H9 (cell line): ENCODE data around the gene TMEM132C. TPM values are rescaled to one million over a fixed set of nuclear protein-coding genes. Genes with fewer than 3 reads are reported as not detected.
A peak's percentile ranks its signal among the peaks of the same experiment; 100 is the strongest.

Experiments used
- DNase-seq: peaks from one replicate; pipeline ENCODE4 v3.0.0-alpha.2; 2017
- H2AFZ ChIP-seq: one replicate; pipeline ENCODE4 v1.6.1; 2013; ENCODE audit warnings: mild to moderate bottlenecking, low read length, control low read depth, moderate library complexity
- H2AK5ac ChIP-seq: 2 replicates; pipeline ENCODE4 v1.6.1; 2013; ENCODE audit warnings: low read length, control low read depth, mixed read lengths; ENCODE audit not compliant: insufficient read length
- H2BK120ac ChIP-seq: one replicate; pipeline ENCODE4 v1.6.1; 2013; ENCODE audit warnings: low read depth, mild to moderate bottlenecking, low read length, control low read depth, inconsistent platforms; ENCODE audit not compliant: poor library complexity, severe bottlenecking
- H2BK12ac ChIP-seq: 2 replicates; pipeline ENCODE4 v1.6.1; 2013; ENCODE audit warnings: low read length, control low read depth, mixed read lengths, low read depth; ENCODE audit not compliant: insufficient read length
- H2BK15ac ChIP-seq: 2 replicates; pipeline ENCODE4 v1.6.1; 2013; ENCODE audit warnings: low read depth, low read length, control low read depth
- H2BK20ac ChIP-seq: one replicate; pipeline ENCODE4 v1.6.1; 2013; ENCODE audit warnings: low read depth, mild to moderate bottlenecking, low read length, control low read depth, inconsistent platforms; ENCODE audit not compliant: poor library complexity, severe bottlenecking
- H2BK5ac ChIP-seq: 2 replicates; pipeline ENCODE4 v1.6.1; 2013; ENCODE audit warnings: low read length, control low read depth, mixed read lengths; ENCODE audit not compliant: insufficient read length
- H3K14ac ChIP-seq: 2 replicates; pipeline ENCODE4 v1.6.1; 2013; ENCODE audit warnings: low read length, control low read depth; ENCODE audit not compliant: insufficient read depth
- H3K18ac ChIP-seq: 2 replicates; pipeline ENCODE4 v1.6.1; 2013; ENCODE audit warnings: low read depth, mild to moderate bottlenecking, mixed read lengths, low read length, control low read depth; ENCODE audit not compliant: insufficient read length
- H3K23ac ChIP-seq: 2 replicates; pipeline ENCODE4 v1.6.1; 2013; ENCODE audit warnings: low read length, control low read depth, mixed read lengths, low read depth; ENCODE audit not compliant: insufficient read length
- H3K23me2 ChIP-seq: 2 replicates; pipeline ENCODE4 v1.6.1; 2013; ENCODE audit warnings: low read depth, mild to moderate bottlenecking, mixed read lengths, low read length, control low read depth; ENCODE audit not compliant: insufficient read length, poor library complexity, severe bottlenecking
- H3K27ac ChIP-seq: 2 replicates; pipeline ENCODE4 v1.5.1; 2013; ENCODE audit warnings: low read length, control low read depth, mixed read lengths, low read depth; ENCODE audit not compliant: insufficient read length
- H3K27me3 ChIP-seq: 2 replicates; pipeline ENCODE4 v1.6.1; 2013; ENCODE audit warnings: low read length, control low read depth, inconsistent platforms; ENCODE audit not compliant: insufficient read depth
- H3K4ac ChIP-seq: 2 replicates; pipeline ENCODE4 v1.6.1; 2013; ENCODE audit warnings: low read depth, mild to moderate bottlenecking, control low read depth, inconsistent platforms, low read length, moderate library complexity
- H3K4me1 ChIP-seq: 2 replicates; pipeline ENCODE4 v1.6.1; 2013; ENCODE audit warnings: low read length, control low read depth, inconsistent platforms; ENCODE audit not compliant: insufficient read depth
- H3K4me2 ChIP-seq: 2 replicates; pipeline ENCODE4 v1.6.1; 2013; ENCODE audit warnings: low read length, control low read depth, mixed read lengths; ENCODE audit not compliant: insufficient read length, insufficient read depth
- H3K56ac ChIP-seq: 2 replicates; pipeline ENCODE4 v1.6.1; 2013; ENCODE audit warnings: low read depth, mild to moderate bottlenecking, mixed read lengths, low read length, control low read depth; ENCODE audit not compliant: insufficient read length
- H3K79me1 ChIP-seq: 2 replicates; pipeline ENCODE4 v1.6.1; 2013; ENCODE audit warnings: low read depth, mild to moderate bottlenecking, moderate library complexity, low read length, control low read depth, inconsistent platforms; ENCODE audit not compliant: insufficient read depth, poor library complexity, severe bottlenecking
- H3K79me2 ChIP-seq: 2 replicates; pipeline ENCODE4 v1.6.1; 2013; ENCODE audit warnings: low read length, control low read depth, inconsistent platforms; ENCODE audit not compliant: insufficient read depth
- H3K9ac ChIP-seq: 2 replicates; pipeline ENCODE4 v1.6.1; 2013; ENCODE audit warnings: low read length, control low read depth, mixed read lengths; ENCODE audit not compliant: insufficient read length; ENCODE audit errors: extremely low read depth
- H3K9me3 ChIP-seq: one replicate; pipeline ENCODE4 v1.6.1; 2013; ENCODE audit warnings: low read depth, low read length, inconsistent platforms; ENCODE audit not compliant: control insufficient read depth
- H3T11ph ChIP-seq: one replicate; pipeline ENCODE4 v1.6.1; 2013; ENCODE audit warnings: mild to moderate bottlenecking, low read length, control low read depth, inconsistent platforms
- H4K20me1 ChIP-seq: one replicate; pipeline ENCODE4 v1.6.1; 2013; ENCODE audit not compliant: control insufficient read depth, insufficient read length, insufficient read depth
- H4K5ac ChIP-seq: 2 replicates; pipeline ENCODE4 v1.6.1; 2013; ENCODE audit warnings: low read depth, mild to moderate bottlenecking, mixed read lengths, low read length, control low read depth; ENCODE audit not compliant: insufficient read length
- H4K8ac ChIP-seq: replicated peaks from 2 replicates; pipeline ENCODE4 v1.6.1; 2013; ENCODE audit warnings: low read length, control low read depth, mixed read lengths, low read depth; ENCODE audit not compliant: insufficient read length
- H4K91ac ChIP-seq: 2 replicates; pipeline ENCODE4 v1.6.1; 2013; ENCODE audit warnings: low read depth, mild to moderate bottlenecking, moderate library complexity, mixed read lengths, low read length, control low read depth; ENCODE audit not compliant: insufficient read length
- H3K27ac Mint-ChIP-seq, 3 experiments: 2 replicates in 2 of 3; 3 replicates in 1 of 3; pipeline ENCODE4 v1.8.0; 2020 to 2021; ENCODE audit warnings: mixed read lengths in 3 of 3, mild to moderate bottlenecking in 1 of 3, moderate library complexity in 1 of 3
- H3K27me3 Mint-ChIP-seq: 2 replicates; pipeline ENCODE4 v1.8.0; 2021; ENCODE audit warnings: low read depth, mild to moderate bottlenecking, moderate library complexity, mixed read lengths
- H3K36me3 Mint-ChIP-seq, 3 experiments: 2 replicates in 2 of 3; 3 replicates in 1 of 3; pipeline ENCODE4 v1.8.0; 2020 to 2021; ENCODE audit warnings: low read depth in 3 of 3, mixed read lengths in 3 of 3; ENCODE audit not compliant: insufficient read depth in 1 of 3
- H3K4me1 Mint-ChIP-seq, 2 experiments: 2 replicates each; pipeline ENCODE4 v1.8.0; 2020; ENCODE audit warnings: mixed read lengths in 2 of 2
- H3K4me3 Mint-ChIP-seq, 2 experiments: 2 replicates in 1 of 2; 3 replicates in 1 of 2; pipeline ENCODE4 v1.8.0; 2020 to 2021; ENCODE audit warnings: mild to moderate bottlenecking in 2 of 2, mixed read lengths in 2 of 2, moderate library complexity in 1 of 2
- H3K9me3 Mint-ChIP-seq, 2 experiments: 2 replicates in 1 of 2; 3 replicates in 1 of 2; pipeline ENCODE4 v1.8.0; 2020; ENCODE audit warnings: mild to moderate bottlenecking in 2 of 2, mixed read lengths in 2 of 2, moderate library complexity in 1 of 2
- WGBS: extraction: QIAGEN DNeasy Blood & Tissue Kit; methylation state at CpG from one replicate; pipeline ENCODE4 v1.1.7; 2013; ENCODE audit warnings: missing lambda C conversion rate, low lambda C conversion rate, mixed read lengths; ENCODE audit not compliant: insufficient read length; ENCODE audit errors: extremely low coverage; 5-methylcytosine and 5-hydroxymethylcytosine counted together
- total RNA-seq: library from RNA; stranded (reverse); gene quantifications from 2 replicates; pipeline ENCODE4 v1.2.1, GENCODE V29; 2021
- TF ChIP-seq, protein P1 (sequence below): fragments of 200-600 bp; sonication (generic); conservative IDR thresholded peaks from 3 replicates; pipeline ENCODE4 v1.8.0; 2021; ENCODE audit warnings: antibody characterized with exemption, mild to moderate bottlenecking

The TMEM132C gene
- total RNA-seq, 1 experiment from 2014 or later: 0.22 TPM

DNA sequence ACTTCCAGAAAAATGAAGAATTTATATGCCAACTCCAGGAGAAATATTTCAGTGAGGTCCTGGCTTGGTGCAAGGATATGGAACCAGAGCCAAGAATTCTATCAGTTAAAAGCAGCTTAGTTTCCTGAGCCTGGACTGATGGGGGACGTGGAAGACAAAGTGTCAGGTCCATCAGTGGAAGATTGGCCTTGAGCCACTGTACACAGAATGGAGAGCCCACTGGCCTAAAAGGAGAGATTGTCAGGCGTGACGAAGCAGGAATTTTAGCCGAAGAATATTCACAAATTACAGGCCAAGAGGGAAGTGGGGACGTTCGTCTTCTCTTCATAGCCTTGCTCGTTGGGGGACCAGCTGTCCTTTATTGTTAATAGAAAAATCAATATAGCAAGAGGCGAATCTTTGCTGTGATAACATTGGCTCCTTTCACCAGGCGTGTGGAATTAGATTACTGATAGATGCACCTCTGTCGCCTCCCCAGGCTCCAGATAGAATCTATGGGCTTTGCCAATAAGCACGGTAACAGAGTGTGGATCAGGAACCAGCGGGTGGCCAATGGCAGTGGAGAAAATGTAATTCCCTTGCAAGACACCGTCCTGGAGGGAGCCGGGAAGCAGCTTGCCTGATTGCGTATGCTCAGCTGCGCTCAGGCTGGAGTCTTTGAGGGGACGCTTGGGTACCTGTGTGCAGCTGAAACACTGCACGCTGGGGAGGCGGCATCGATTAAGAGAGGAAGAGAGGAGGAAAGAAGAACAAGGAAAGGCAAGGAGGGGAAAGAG, 56.4 kb downstream of the TMEM132C start:
- TF ChIP-seq, protein P1, sequence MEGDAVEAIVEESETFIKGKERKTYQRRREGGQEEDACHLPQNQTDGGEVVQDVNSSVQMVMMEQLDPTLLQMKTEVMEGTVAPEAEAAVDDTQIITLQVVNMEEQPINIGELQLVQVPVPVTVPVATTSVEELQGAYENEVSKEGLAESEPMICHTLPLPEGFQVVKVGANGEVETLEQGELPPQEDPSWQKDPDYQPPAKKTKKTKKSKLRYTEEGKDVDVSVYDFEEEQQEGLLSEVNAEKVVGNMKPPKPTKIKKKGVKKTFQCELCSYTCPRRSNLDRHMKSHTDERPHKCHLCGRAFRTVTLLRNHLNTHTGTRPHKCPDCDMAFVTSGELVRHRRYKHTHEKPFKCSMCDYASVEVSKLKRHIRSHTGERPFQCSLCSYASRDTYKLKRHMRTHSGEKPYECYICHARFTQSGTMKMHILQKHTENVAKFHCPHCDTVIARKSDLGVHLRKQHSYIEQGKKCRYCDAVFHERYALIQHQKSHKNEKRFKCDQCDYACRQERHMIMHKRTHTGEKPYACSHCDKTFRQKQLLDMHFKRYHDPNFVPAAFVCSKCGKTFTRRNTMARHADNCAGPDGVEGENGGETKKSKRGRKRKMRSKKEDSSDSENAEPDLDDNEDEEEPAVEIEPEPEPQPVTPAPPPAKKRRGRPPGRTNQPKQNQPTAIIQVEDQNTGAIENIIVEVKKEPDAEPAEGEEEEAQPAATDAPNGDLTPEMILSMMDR: no peak
- Mint-ChIP-seq H3K9me3 (no peaks in the 10 kb centered on the region), H3K27ac (no peak overlapping the region; a peak in 1 of 7 replicates), H3K36me3 (no peaks in the 10 kb centered on the region; a peak in 1 of 7 replicates), H3K4me3 (no peak overlapping the region), H3K27me3 (peaks cover 16% of the 10 kb centered on the region), H3K4me1 (peaks cover 4 to 8% of the 10 kb centered on the region in 2 experiments)
- WGBS: no CpG with 5 or more reads among the region's 20 CpGs
- Histone ChIP-seq H4K5ac (no peak overlapping the region), H2BK5ac (no peak overlapping the region), H3K9ac (no peak overlapping the region), H3K9me3 (no peaks in the 10 kb centered on the region), H3K79me1 (no peaks in the 10 kb centered on the region), H3K4me2 (no peak overlapping the region), H2BK15ac (no peak overlapping the region), H4K8ac (no peak overlapping the region), H3K79me2 (no peaks in the 10 kb centered on the region), H3K4me1 (no peaks in the 10 kb centered on the region), H3K27ac (no peak overlapping the region), H3K14ac (no peak overlapping the region; the same call in 1 of the 2 replicates), H4K20me1 (no peaks in the 10 kb centered on the region), H2BK12ac (no peak overlapping the region), H2BK120ac (no peak overlapping the region), H3K27me3 (peaks cover 2% of the 10 kb centered on the region; the same call in 1 of the 2 replicates), H2BK20ac (no peak overlapping the region), H4K91ac (no peak overlapping the region), H3K23me2 (no peaks in the 10 kb centered on the region), H3K23ac (no peak overlapping the region), H2AK5ac (no peak overlapping the region), H3T11ph (no peak overlapping the region), H3K4ac (no peak overlapping the region), H2AFZ (no peak overlapping the region), H3K56ac (no peak overlapping the region), H3K18ac (no peak overlapping the region)
- peak; percentile 38 for DNase-seq
